Measurements from ENCODE around the gene KHDRBS1. TPM values are rescaled to one million over a fixed set of nuclear protein-coding genes. Genes with fewer than 3 reads are reported as not detected.
A peak's percentile ranks its signal among the peaks of the same experiment; 100 is the strongest.

KHDRBS1 gene
- total and polyA plus RNA-seq, 2 of the 13 experiments (the other 11 are each of a cell fraction or from before 2014, with no cell fraction given), result 25.1 to 39.0 TPM

DNA sequence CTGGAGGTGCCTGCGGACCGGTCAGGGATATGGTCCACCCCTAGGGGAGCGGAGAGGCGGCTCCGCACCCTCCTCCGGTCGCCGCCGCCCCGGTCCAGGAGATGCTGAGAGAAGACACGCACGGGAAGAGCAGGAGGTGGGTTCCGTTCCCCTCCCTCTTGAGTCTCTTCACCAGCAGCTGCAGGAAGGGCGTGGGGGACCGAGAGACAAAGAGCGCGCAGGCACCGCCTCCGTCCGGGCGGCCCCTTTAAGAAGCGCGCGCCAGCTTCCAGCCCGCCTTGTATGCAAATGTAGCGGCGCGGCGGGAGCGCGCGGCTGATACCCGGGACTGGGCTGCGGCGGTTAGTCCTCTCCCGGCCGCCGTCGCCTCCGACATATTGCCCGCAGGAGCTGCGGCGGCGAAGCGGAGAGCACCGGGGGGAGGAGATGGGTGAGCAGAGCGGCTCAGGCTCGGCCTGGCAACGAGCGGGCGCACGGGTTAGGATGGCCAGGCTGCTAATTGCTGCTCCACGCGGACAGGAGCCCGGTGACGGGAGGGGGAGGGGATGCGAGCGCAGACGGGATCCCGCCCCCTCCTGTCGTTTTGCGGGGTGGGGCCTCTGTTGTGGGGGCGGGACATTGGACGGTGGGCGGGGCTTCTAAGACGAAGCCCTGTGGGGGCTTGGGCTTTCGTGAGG is 59.1 kb downstream of the KHDRBS1 start, which contains the start of gene TMEM39B (continued):
- TF ChIP-seq, protein P1, sequence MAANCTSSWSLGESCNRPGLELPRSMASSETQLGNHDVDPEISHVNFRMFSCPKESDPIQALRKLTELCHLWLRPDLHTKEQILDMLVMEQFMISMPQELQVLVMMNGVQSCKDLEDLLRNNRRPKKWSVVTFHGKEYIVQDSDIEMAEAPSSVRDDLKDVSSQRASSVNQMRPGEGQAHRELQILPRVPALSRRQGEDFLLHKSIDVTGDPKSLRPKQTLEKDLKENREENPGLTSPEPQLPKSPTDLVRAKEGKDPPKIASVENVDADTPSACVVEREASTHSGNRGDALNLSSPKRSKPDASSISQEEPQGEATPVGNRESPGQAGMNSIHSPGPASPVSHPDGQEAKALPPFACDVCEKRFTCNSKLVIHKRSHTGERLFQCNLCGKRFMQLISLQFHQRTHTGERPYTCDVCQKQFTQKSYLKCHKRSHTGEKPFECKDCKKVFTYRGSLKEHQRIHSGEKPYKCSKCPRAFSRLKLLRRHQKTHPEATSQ (CRISPR knock-in tag; IDR thresholded peaks at IDR 0.05; ENCODE audit: borderline replicate concordance), result no peak
- no peak; the same call in 1 of the 2 replicates for TF ChIP-seq FOSL2 (CRISPR knock-in tag; IDR thresholded peaks at IDR 0.05)
- TF ChIP-seq, protein P2, sequence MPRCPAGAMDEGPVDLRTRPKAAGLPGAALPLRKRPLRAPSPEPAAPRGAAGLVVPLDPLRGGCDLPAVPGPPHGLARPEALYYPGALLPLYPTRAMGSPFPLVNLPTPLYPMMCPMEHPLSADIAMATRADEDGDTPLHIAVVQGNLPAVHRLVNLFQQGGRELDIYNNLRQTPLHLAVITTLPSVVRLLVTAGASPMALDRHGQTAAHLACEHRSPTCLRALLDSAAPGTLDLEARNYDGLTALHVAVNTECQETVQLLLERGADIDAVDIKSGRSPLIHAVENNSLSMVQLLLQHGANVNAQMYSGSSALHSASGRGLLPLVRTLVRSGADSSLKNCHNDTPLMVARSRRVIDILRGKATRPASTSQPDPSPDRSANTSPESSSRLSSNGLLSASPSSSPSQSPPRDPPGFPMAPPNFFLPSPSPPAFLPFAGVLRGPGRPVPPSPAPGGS (CRISPR knock-in tag; IDR thresholded peaks at IDR 0.05), result peak; percentile 44
- TF ChIP-seq SP4 (CRISPR knock-in tag; IDR thresholded peaks at IDR 0.05), result peak; percentile 82
- TF ChIP-seq, protein P3, sequence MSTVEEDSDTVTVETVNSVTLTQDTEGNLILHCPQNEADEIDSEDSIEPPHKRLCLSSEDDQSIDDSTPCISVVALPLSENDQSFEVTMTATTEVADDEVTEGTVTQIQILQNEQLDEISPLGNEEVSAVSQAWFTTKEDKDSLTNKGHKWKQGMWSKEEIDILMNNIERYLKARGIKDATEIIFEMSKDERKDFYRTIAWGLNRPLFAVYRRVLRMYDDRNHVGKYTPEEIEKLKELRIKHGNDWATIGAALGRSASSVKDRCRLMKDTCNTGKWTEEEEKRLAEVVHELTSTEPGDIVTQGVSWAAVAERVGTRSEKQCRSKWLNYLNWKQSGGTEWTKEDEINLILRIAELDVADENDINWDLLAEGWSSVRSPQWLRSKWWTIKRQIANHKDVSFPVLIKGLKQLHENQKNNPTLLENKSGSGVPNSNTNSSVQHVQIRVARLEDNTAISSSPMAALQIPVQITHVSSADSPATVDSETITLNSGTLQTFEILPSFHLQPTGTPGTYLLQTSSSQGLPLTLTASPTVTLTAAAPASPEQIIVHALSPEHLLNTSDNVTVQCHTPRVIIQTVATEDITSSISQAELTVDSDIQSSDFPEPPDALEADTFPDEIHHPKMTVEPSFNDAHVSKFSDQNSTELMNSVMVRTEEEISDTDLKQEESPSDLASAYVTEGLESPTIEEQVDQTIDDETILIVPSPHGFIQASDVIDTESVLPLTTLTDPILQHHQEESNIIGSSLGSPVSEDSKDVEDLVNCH (CRISPR knock-in tag; IDR thresholded peaks at IDR 0.05), result no peak
- TF ChIP-seq REPIN1 (CRISPR knock-in tag; IDR thresholded peaks at IDR 0.05; ENCODE audit: borderline replicate concordance, low read depth), result peak; percentile 60; the same call in 1 of the 2 replicates
- TF ChIP-seq BRCA1 (CRISPR knock-in tag; IDR thresholded peaks at IDR 0.05), result no peak
- TF ChIP-seq TBL1XR1 (IDR thresholded peaks at IDR 0.05; ENCODE audit: borderline replicate concordance, low read length, partially characterized antibody), result no peak
- TF ChIP-seq, protein P4, sequence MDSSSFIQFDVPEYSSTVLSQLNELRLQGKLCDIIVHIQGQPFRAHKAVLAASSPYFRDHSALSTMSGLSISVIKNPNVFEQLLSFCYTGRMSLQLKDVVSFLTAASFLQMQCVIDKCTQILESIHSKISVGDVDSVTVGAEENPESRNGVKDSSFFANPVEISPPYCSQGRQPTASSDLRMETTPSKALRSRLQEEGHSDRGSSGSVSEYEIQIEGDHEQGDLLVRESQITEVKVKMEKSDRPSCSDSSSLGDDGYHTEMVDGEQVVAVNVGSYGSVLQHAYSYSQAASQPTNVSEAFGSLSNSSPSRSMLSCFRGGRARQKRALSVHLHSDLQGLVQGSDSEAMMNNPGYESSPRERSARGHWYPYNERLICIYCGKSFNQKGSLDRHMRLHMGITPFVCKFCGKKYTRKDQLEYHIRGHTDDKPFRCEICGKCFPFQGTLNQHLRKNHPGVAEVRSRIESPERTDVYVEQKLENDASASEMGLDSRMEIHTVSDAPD (CRISPR knock-in tag; IDR thresholded peaks at IDR 0.05), result no peak
- no peak for TF ChIP-seq MIER2 (CRISPR knock-in tag; IDR thresholded peaks at IDR 0.05)
- TF ChIP-seq RBM22 (optimal IDR thresholded peaks at IDR 0.05; ENCODE audit: low read length), result no peak
- TF ChIP-seq, protein P5, sequence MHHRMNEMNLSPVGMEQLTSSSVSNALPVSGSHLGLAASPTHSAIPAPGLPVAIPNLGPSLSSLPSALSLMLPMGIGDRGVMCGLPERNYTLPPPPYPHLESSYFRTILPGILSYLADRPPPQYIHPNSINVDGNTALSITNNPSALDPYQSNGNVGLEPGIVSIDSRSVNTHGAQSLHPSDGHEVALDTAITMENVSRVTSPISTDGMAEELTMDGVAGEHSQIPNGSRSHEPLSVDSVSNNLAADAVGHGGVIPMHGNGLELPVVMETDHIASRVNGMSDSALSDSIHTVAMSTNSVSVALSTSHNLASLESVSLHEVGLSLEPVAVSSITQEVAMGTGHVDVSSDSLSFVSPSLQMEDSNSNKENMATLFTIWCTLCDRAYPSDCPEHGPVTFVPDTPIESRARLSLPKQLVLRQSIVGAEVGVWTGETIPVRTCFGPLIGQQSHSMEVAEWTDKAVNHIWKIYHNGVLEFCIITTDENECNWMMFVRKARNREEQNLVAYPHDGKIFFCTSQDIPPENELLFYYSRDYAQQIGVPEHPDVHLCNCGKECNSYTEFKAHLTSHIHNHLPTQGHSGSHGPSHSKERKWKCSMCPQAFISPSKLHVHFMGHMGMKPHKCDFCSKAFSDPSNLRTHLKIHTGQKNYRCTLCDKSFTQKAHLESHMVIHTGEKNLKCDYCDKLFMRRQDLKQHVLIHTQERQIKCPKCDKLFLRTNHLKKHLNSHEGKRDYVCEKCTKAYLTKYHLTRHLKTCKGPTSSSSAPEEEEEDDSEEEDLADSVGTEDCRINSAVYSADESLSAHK (CRISPR knock-in tag; IDR thresholded peaks at IDR 0.05; ENCODE audit: borderline replicate concordance), result no peak
- TF ChIP-seq ZNF441 (CRISPR knock-in tag; IDR thresholded peaks at IDR 0.05; ENCODE audit: borderline replicate concordance), result no peak
- no peak for TF ChIP-seq GZF1 (CRISPR knock-in tag; IDR thresholded peaks at IDR 0.05)
- peak; percentile 67 for TF ChIP-seq KLF12 (CRISPR knock-in tag; IDR thresholded peaks at IDR 0.05; ENCODE audit: borderline replicate concordance)
- TF ChIP-seq ZSCAN30 (CRISPR knock-in tag; IDR thresholded peaks at IDR 0.05), result 0 out of 2 replicates have a peak, but pooled peaks have one; percentile 36
- TF ChIP-seq MXI1 (IDR thresholded peaks at IDR 0.05; ENCODE audit: borderline replicate concordance, low read depth, low read length), result peak; percentile 64; the same call in 2 of the 3 replicates
- no peak for TF ChIP-seq ZNF251 (CRISPR knock-in tag; IDR thresholded peaks at IDR 0.05)
- no peak for TF ChIP-seq KDM1A (CRISPR knock-in tag; IDR thresholded peaks at IDR 0.05)
- TF ChIP-seq SMAD9 (CRISPR knock-in tag; IDR thresholded peaks at IDR 0.05), result no peak; the same call in 1 of the 2 replicates
- 0 out of 2 replicates have a peak, but pooled peaks have one; percentile 71 for TF ChIP-seq CAMTA2 (CRISPR knock-in tag; IDR thresholded peaks at IDR 0.05; ENCODE audit: borderline replicate concordance)
